Chondrocyte (in vitro differentiated cells): ENCODE measurements around the gene ZSCAN22. TPM values are rescaled to one million over a fixed set of nuclear protein-coding genes. Genes with fewer than 3 reads are reported as not detected.

ENCODE experiments used
- DNase-seq: peaks from one replicate; pipeline ENCODE4 v3.0.0; 2021; ENCODE audit warnings: mixed read lengths, low spot score
- H3K27ac Mint-ChIP-seq: one replicate; pipeline ENCODE4 v1.8.0; 2021; ENCODE audit warnings: mild to moderate bottlenecking, moderate library complexity, mixed read lengths; ENCODE audit not compliant: unreplicated experiment
- H3K27me3 Mint-ChIP-seq: 2 replicates; pipeline ENCODE4 v1.8.0; 2021; ENCODE audit warnings: low read depth, mixed read lengths
- H3K36me3 Mint-ChIP-seq: 2 replicates; pipeline ENCODE4 v1.8.0; 2021; ENCODE audit warnings: low read depth, mixed read lengths
- H3K4me1 Mint-ChIP-seq: 2 replicates; pipeline ENCODE4 v1.8.0; 2021; ENCODE audit warnings: low read depth, mild to moderate bottlenecking, mixed read lengths
- H3K4me3 Mint-ChIP-seq: one replicate; pipeline ENCODE4 v1.8.0; 2021; ENCODE audit warnings: mild to moderate bottlenecking, moderate library complexity, mixed read lengths; ENCODE audit not compliant: unreplicated experiment
- H3K9me3 Mint-ChIP-seq: 2 replicates; pipeline ENCODE4 v1.8.0; 2021; ENCODE audit warnings: low read depth, mixed read lengths
- total RNA-seq: library from RNA; stranded (reverse); gene quantifications from 3 replicates; pipeline ENCODE4 v1.2.1, GENCODE V29; 2021
- TF ChIP-seq, protein P1 (sequence below): fragments of 200-600 bp; sonication (generic); IDR thresholded peaks from 2 replicates; pipeline ENCODE4 v1.5.0; 2021; ENCODE audit warnings: antibody characterized with exemption, mild to moderate bottlenecking, moderate library complexity

The ZSCAN22 gene
- total RNA-seq, 1 donor from 2014 or later: 3.0 TPM

GRCh38 chr19:58279042-58279924, 47.5 kb upstream of the ZSCAN22 start:
- H3K4me3 Mint-ChIP-seq: peak overlapping the region; percentile 93
- H3K27me3 Mint-ChIP-seq: no peaks in the 10 kb centered on the region
- peaks cover 11% of the 10 kb centered on the region for H3K9me3 Mint-ChIP-seq
- peaks cover 16% of the 10 kb centered on the region for H3K36me3 Mint-ChIP-seq
- TF ChIP-seq, protein P1, sequence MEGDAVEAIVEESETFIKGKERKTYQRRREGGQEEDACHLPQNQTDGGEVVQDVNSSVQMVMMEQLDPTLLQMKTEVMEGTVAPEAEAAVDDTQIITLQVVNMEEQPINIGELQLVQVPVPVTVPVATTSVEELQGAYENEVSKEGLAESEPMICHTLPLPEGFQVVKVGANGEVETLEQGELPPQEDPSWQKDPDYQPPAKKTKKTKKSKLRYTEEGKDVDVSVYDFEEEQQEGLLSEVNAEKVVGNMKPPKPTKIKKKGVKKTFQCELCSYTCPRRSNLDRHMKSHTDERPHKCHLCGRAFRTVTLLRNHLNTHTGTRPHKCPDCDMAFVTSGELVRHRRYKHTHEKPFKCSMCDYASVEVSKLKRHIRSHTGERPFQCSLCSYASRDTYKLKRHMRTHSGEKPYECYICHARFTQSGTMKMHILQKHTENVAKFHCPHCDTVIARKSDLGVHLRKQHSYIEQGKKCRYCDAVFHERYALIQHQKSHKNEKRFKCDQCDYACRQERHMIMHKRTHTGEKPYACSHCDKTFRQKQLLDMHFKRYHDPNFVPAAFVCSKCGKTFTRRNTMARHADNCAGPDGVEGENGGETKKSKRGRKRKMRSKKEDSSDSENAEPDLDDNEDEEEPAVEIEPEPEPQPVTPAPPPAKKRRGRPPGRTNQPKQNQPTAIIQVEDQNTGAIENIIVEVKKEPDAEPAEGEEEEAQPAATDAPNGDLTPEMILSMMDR: no peak
- H3K4me1 Mint-ChIP-seq: peaks cover 42% of the 10 kb centered on the region
- no peak for DNase-seq
- H3K27ac Mint-ChIP-seq: peak overlapping the region; percentile 95

DNA sequence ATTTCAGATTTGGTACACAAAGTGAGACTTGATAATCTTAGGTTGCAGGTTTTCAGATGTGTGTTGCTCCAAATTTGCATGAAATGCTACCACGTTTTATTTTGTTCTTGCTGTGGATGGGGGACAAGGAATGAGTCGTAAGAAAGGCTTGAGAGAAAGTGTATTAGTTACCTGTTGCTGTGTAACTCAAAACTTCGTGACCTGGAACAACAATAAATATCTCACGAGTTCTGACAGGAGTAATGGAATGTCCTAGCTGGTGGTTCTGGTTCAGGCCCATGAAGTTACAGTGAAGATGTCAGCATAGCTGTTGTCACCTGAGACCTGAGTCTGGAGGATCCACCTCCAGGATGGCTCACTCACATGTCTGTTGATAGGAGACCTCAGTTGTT, 46.9 kb upstream of the ZSCAN22 start:
- no peak for DNase-seq
- peaks cover 39% of the 10 kb centered on the region for H3K4me1 Mint-ChIP-seq
- peak overlapping the region; percentile 95 for H3K27ac Mint-ChIP-seq
- peak overlapping the region; percentile 93 for H3K4me3 Mint-ChIP-seq
- TF ChIP-seq, protein P1: no peak
- H3K9me3 Mint-ChIP-seq: peaks cover 6% of the 10 kb centered on the region
- H3K36me3 Mint-ChIP-seq: peaks cover 12% of the 10 kb centered on the region
- no peaks in the 10 kb centered on the region for H3K27me3 Mint-ChIP-seq

GRCh38 chr19:58284199-58284598, 42.6 kb upstream of the ZSCAN22 start:
- peaks cover 29% of the 10 kb centered on the region for H3K36me3 Mint-ChIP-seq
- TF ChIP-seq, protein P1: no peak
- peaks cover 26% of the 10 kb centered on the region for H3K4me1 Mint-ChIP-seq
- H3K4me3 Mint-ChIP-seq: no peak overlapping the region
- no peaks in the 10 kb centered on the region for H3K27me3 Mint-ChIP-seq
- H3K9me3 Mint-ChIP-seq: no peaks in the 10 kb centered on the region
- no peak overlapping the region for H3K27ac Mint-ChIP-seq
- no peak for DNase-seq

GRCh38 chr19:58291943-58292342, 34.9 kb upstream of the ZSCAN22 start:
- no peak overlapping the region for H3K27ac Mint-ChIP-seq

DNA sequence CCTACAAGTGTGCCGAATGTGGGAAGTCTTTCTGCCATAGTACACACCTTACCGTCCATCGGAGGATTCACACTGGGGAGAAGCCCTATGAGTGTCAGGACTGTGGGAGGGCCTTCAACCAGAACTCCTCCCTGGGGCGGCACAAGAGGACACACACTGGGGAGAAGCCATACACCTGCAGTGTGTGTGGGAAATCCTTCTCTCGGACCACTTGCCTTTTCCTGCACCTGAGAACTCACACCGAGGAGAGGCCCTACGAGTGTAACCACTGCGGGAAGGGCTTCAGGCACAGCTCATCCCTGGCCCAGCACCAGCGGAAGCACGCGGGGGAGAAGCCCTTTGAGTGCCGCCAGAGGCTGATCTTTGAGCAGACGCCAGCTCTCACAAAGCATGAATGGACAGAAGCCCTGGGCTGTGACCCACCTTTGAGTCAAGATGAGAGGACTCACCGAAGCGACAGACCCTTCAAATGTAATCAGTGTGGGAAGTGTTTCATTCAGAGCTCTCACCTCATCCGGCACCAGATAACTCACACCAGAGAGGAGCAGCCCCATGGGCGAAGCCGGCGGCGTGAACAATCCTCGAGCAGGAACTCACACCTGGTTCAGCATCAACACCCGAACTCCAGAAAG, 31.9 kb upstream of the ZSCAN22 start:
- H3K27me3 Mint-ChIP-seq: no peaks in the 10 kb centered on the region
- peaks cover 4% of the 10 kb centered on the region for H3K4me1 Mint-ChIP-seq
- peaks cover 33% of the 10 kb centered on the region for H3K9me3 Mint-ChIP-seq
- peaks cover 58% of the 10 kb centered on the region for H3K36me3 Mint-ChIP-seq
- TF ChIP-seq, protein P1: no peak
- no peak overlapping the region for H3K27ac Mint-ChIP-seq
- H3K4me3 Mint-ChIP-seq: no peak overlapping the region
- no peak for DNase-seq

More at GRCh38 chr19:58291943-58292342, 34.9 kb upstream of the ZSCAN22 start:
- Mint-ChIP-seq H3K4me3 (no peak overlapping the region), H3K4me1 (no peaks in the 10 kb centered on the region), H3K9me3 (peaks cover 33% of the 10 kb centered on the region), H3K36me3 (peaks cover 65% of the 10 kb centered on the region), H3K27me3 (no peaks in the 10 kb centered on the region)
- TF ChIP-seq, protein P1: no peak
- DNase-seq: no peak
